ENCODE data around the gene ZAR1L.

The ZAR1L gene

GRCh38 chr13:32340914-32341313 lies 25.8 kb upstream of the ZAR1L start:
- no peak overlapping the region for H3K4me3 ChIP-seq (ENCODE audit: low read depth, low read length)
- no peak overlapping the region for H3K27ac ChIP-seq (ENCODE audit: extremely low read depth, low read depth, low read length)
- ChIA-PET POLR2A (interaction anchor here (0.7 kb wide), 1 partner anchor 9 kb away, joined by 3 read pairs; no protein-coding TSS in a partner anchor), CTCF (no interaction called here)
- no peaks in the 10 kb centered on the region for H3K4me1 ChIP-seq (ENCODE audit: control insufficient read depth, insufficient read depth, low read length)
- peaks cover 14 to 17% of the 10 kb centered on the region in 2 experiments for H3K36me3 ChIP-seq (ENCODE audit: control insufficient read depth in 2 of 2, insufficient read depth in 1 of 2, low read length in 2 of 2)
- no peak for TF ChIP-seq ZNF48 (tag by site-specific recombination; IDR thresholded peaks at IDR 0.05)
- TF ChIP-seq TRIM28 (IDR thresholded peaks at IDR 0.05; ENCODE audit: borderline replicate concordance, low read length), result no peak
- TF ChIP-seq ZNF366 (tag by site-specific recombination; conservative IDR thresholded peaks at IDR 0.05), result no peak
- TF ChIP-seq PBX3 (CRISPR knock-in tag; IDR thresholded peaks at IDR 0.05), result no peak
- TF ChIP-seq ZNF184 (tag by site-specific recombination; IDR thresholded peaks at IDR 0.05), result no peak
- TF ChIP-seq, protein P1, sequence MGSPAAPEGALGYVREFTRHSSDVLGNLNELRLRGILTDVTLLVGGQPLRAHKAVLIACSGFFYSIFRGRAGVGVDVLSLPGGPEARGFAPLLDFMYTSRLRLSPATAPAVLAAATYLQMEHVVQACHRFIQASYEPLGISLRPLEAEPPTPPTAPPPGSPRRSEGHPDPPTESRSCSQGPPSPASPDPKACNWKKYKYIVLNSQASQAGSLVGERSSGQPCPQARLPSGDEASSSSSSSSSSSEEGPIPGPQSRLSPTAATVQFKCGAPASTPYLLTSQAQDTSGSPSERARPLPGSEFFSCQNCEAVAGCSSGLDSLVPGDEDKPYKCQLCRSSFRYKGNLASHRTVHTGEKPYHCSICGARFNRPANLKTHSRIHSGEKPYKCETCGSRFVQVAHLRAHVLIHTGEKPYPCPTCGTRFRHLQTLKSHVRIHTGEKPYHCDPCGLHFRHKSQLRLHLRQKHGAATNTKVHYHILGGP (tag by site-specific recombination; IDR thresholded peaks at IDR 0.05), result no peak
- TF ChIP-seq, protein P2, sequence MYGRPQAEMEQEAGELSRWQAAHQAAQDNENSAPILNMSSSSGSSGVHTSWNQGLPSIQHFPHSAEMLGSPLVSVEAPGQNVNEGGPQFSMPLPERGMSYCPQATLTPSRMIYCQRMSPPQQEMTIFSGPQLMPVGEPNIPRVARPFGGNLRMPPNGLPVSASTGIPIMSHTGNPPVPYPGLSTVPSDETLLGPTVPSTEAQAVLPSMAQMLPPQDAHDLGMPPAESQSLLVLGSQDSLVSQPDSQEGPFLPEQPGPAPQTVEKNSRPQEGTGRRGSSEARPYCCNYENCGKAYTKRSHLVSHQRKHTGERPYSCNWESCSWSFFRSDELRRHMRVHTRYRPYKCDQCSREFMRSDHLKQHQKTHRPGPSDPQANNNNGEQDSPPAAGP (tag by site-specific recombination; IDR thresholded peaks at IDR 0.05), result no peak
- TF ChIP-seq SP3 (tag by site-specific recombination; IDR thresholded peaks at IDR 0.05), result no peak
- TF ChIP-seq, protein P3, sequence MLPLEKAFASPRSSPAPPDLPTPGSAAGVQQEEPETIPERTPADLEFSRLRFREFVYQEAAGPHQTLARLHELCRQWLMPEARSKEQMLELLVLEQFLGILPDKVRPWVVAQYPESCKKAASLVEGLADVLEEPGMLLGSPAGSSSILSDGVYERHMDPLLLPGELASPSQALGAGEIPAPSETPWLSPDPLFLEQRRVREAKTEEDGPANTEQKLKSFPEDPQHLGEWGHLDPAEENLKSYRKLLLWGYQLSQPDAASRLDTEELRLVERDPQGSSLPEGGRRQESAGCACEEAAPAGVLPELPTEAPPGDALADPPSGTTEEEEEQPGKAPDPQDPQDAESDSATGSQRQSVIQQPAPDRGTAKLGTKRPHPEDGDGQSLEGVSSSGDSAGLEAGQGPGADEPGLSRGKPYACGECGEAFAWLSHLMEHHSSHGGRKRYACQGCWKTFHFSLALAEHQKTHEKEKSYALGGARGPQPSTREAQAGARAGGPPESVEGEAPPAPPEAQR (tag by site-specific recombination; IDR thresholded peaks at IDR 0.05), result no peak
- no peak for TF ChIP-seq PRDM1 (tag by site-specific recombination; IDR thresholded peaks at IDR 0.05)
- no peak for TF ChIP-seq ZNF777 (tag by site-specific recombination; IDR thresholded peaks at IDR 0.05; ENCODE audit: borderline replicate concordance)
- no peak for TF ChIP-seq HOXD13 (CRISPR knock-in tag; IDR thresholded peaks at IDR 0.05; ENCODE audit: borderline replicate concordance)
- TF ChIP-seq ZNF76 (tag by site-specific recombination; IDR thresholded peaks at IDR 0.05; ENCODE audit: borderline replicate concordance, low read depth), result no peak
- TF ChIP-seq ZSCAN30 (tag by site-specific recombination; IDR thresholded peaks at IDR 0.05), result no peak
- TF ChIP-seq ZNF664 (tag by site-specific recombination; IDR thresholded peaks at IDR 0.05), result no peak
- TF ChIP-seq SETDB1 (IDR thresholded peaks at IDR 0.05; ENCODE audit: insufficient read length, low read length), result no peak
- no peak for TF ChIP-seq ZFP41 (tag by site-specific recombination; IDR thresholded peaks at IDR 0.05; ENCODE audit: borderline replicate concordance)
- no peaks in the 10 kb centered on the region for H3K9me3 ChIP-seq (ENCODE audit: control insufficient read depth, insufficient read depth, low read depth, low read length)

- peaks cover 45 to 56% of the 10 kb centered on the region in 2 experiments for H3K36me3 ChIP-seq (ENCODE audit: control insufficient read depth in 2 of 2, insufficient read depth in 1 of 2, low read length in 2 of 2)
- H3K4me3 ChIP-seq (ENCODE audit: low read depth, low read length), result no peak overlapping the region
- H3K9me3 ChIP-seq (ENCODE audit: control insufficient read depth, insufficient read depth, low read depth, low read length), result no peaks in the 10 kb centered on the region
- CTCF ChIA-PET, result interaction anchor here (0.7 to 1.2 kb wide), 2 partner anchors 16 to 159 kb away, joined by 3 read pairs; no protein-coding TSS in a partner anchor
- H3K27ac ChIP-seq (ENCODE audit: extremely low read depth, low read depth, low read length), result no peak overlapping the region
- POLR2A ChIA-PET, result interaction anchor here (1.4 kb wide), 1 partner anchor 20 kb away, joined by 5 read pairs; the partner anchor contains the start of genes BRCA2 and ZAR1L
- no peaks in the 10 kb centered on the region for H3K4me1 ChIP-seq (ENCODE audit: control insufficient read depth, insufficient read depth, low read length)
- TF ChIP-seq ZNF239 (tag by site-specific recombination; IDR thresholded peaks at IDR 0.05), result no peak
- no peak for TF ChIP-seq ZNF623 (tag by site-specific recombination; IDR thresholded peaks at IDR 0.05)
- no peak for TF ChIP-seq ZNF658 (tag by site-specific recombination; IDR thresholded peaks at IDR 0.05)
- TF ChIP-seq OVOL3 (tag by site-specific recombination; IDR thresholded peaks at IDR 0.05), result no peak
- TF ChIP-seq ZNF132 (tag by site-specific recombination; IDR thresholded peaks at IDR 0.05; ENCODE audit: borderline replicate concordance), result no peak
- no peak for TF ChIP-seq ZNF433 (tag by site-specific recombination; IDR thresholded peaks at IDR 0.05; ENCODE audit: low read depth)
- no peak for TF ChIP-seq BCL11B (tag by site-specific recombination; IDR thresholded peaks at IDR 0.05; ENCODE audit: low read depth)
- TF ChIP-seq ZNF24 (tag by site-specific recombination; IDR thresholded peaks at IDR 0.05), result no peak
- TF ChIP-seq ZNF510 (tag by site-specific recombination; IDR thresholded peaks at IDR 0.05; ENCODE audit: insufficient replicate concordance), result no peak
- TF ChIP-seq REPIN1 (tag by site-specific recombination; IDR thresholded peaks at IDR 0.05; ENCODE audit: low read depth), result no peak
- no peak for TF ChIP-seq AEBP2 (tag by site-specific recombination; IDR thresholded peaks at IDR 0.05; ENCODE audit: borderline replicate concordance)
- TF ChIP-seq ZNF169 (tag by site-specific recombination; IDR thresholded peaks at IDR 0.05), result no peak
Observed at GRCh38 chr13:32334671-32335070, 19.5 kb upstream of the ZAR1L start.

Data from HEK293 (cell line).